Keratinocyte (primary cell): ENCODE measurements around the gene B4GALNT2.

Experiments used
- EZH2 ChIP-seq: IDR thresholded peaks from one replicate; pipeline ENCODE4 v1.6.1; 2012; ENCODE audit warnings: inconsistent platforms, mild to moderate bottlenecking, low read length, moderate library complexity
- TF ChIP-seq, protein P1 (sequence below), 3 experiments: IDR thresholded peaks in 1 of 3; conservative IDR thresholded peaks in 1 of 3; optimal IDR thresholded peaks in 1 of 3; 2 replicates in 2 of 3; 3 replicates in 1 of 3; pipeline versions ENCODE3 to v1.5.1; 2011; ENCODE audit warnings: low read length in 3 of 3, mild to moderate bottlenecking in 3 of 3, moderate library complexity in 2 of 3, control low read depth in 1 of 3, inconsistent platforms in 1 of 3; ENCODE audit not compliant: insufficient read depth in 2 of 3; ENCODE audit errors: extremely low read depth in 1 of 3

DNA sequence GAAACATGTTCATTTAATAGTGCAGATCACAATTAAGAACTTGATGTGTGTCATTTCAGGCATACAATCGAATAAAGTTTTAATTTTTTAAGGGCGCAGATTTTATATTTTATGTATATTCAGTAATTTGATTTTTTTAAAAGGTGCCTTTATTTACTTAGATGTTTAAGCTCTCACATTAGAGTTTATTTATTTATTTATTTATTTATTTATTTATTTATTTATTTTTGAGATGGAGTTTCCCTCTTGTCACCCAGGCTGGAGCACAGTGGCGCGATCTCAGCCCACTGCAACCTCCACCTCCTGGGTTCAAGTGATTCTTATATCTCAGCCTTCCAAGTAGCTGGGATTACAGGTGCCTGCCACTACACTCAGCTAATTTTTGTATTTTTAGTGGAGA, 3.8 kb downstream of the B4GALNT2 start:
- TF ChIP-seq, protein P1, sequence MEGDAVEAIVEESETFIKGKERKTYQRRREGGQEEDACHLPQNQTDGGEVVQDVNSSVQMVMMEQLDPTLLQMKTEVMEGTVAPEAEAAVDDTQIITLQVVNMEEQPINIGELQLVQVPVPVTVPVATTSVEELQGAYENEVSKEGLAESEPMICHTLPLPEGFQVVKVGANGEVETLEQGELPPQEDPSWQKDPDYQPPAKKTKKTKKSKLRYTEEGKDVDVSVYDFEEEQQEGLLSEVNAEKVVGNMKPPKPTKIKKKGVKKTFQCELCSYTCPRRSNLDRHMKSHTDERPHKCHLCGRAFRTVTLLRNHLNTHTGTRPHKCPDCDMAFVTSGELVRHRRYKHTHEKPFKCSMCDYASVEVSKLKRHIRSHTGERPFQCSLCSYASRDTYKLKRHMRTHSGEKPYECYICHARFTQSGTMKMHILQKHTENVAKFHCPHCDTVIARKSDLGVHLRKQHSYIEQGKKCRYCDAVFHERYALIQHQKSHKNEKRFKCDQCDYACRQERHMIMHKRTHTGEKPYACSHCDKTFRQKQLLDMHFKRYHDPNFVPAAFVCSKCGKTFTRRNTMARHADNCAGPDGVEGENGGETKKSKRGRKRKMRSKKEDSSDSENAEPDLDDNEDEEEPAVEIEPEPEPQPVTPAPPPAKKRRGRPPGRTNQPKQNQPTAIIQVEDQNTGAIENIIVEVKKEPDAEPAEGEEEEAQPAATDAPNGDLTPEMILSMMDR (optimal IDR thresholded peaks at IDR 0.05 in 1 of 3, IDR thresholded peaks at IDR 0.05 in 1 of 3, conservative IDR thresholded peaks at IDR 0.05 in 1 of 3; ENCODE audit: extremely low read depth in 1 of 3, insufficient read depth in 2 of 3, low read length in 3 of 3): no peak
- TF ChIP-seq EZH2: no peak
